Activated naive CD8-positive, alpha-beta T cell treated with anti-CD3 and anti-CD28 coated beads, Interleukin-2, amount 10 ng/mL, durations not matched to agents 7 days and 5 days (primary cell): ENCODE results near the gene ANGPTL2. TPM values are rescaled to one million over a fixed set of nuclear protein-coding genes. Genes with fewer than 3 reads are reported as not detected.
"Not testable (repeated sequence)": the region's sequence is repeated elsewhere in the genome, so short reads cannot be mapped to it uniquely, and the experiment has no call there.

ENCODE experiments used
- ATAC-seq: fragments of 150-1000 bp; cut with Tn5 transposase; one replicate; pipeline ENCODE4 v1.10.0; 2021; ENCODE audit warnings: low read depth, moderate library complexity
- POLR2A ChIA-PET: fragments of 350-600 bp; sonication (Branson Sonifier 250); formaldehyde crosslinking; loops from one replicate; lab custom pipeline; 2021; ENCODE audit warnings: antibody characterized with exemption; lab: Charles Lee
- DNase-seq: peaks from one replicate; pipeline ENCODE4 v3.0.0; 2021
- H3K27ac Mint-ChIP-seq: one replicate; pipeline ENCODE4 v1.8.0; 2022; ENCODE audit warnings: mild to moderate bottlenecking, mixed read lengths
- H3K27me3 Mint-ChIP-seq: one replicate; pipeline ENCODE4 v1.8.0; 2022; ENCODE audit warnings: mild to moderate bottlenecking, moderate library complexity, mixed read lengths
- H3K36me3 Mint-ChIP-seq: one replicate; pipeline ENCODE4 v1.8.0; 2021; ENCODE audit warnings: mild to moderate bottlenecking, mixed read lengths
- H3K4me1 Mint-ChIP-seq: one replicate; pipeline ENCODE4 v1.8.0; 2021; ENCODE audit warnings: mixed read lengths
- H3K4me3 Mint-ChIP-seq: one replicate; pipeline ENCODE4 v1.8.0; 2022; ENCODE audit warnings: mild to moderate bottlenecking, moderate library complexity, mixed read lengths
- H3K9me3 Mint-ChIP-seq: one replicate; pipeline ENCODE4 v1.8.0; 2021; ENCODE audit warnings: mixed read lengths
- total RNA-seq, 2 experiments: library from RNA; stranded (reverse); gene quantifications; one replicate each; pipeline ENCODE4 v1.2.3, GENCODE V29; 2021

ANGPTL2 gene
- total RNA-seq, 2 experiments from 2014 or later: not detected

GRCh38 chr9:127147251-127147650 is 24.8 kb upstream of the ANGPTL2 start:
- no peak overlapping the region for H3K27ac Mint-ChIP-seq
- no peak for ATAC-seq
- POLR2A ChIA-PET: no interaction called here

DNA sequence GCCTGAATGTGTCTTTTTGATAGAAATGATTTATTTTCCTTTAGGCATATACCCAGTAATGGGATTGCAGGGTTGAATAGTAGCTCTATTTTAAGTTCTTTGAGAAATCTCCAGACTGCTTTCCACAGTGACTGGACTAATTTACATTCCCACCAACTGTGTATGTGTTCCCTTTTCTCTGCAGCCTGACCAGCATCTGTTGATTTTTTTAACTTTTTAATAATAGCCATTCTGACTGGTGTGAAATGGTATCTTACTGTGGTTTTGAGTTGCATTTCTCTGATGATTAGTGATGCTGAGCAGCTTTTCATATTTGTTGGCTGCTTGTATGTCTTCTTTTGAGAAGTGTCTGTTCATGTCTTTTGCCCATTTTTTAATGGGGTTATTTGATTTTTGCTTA is 24.4 kb upstream of the ANGPTL2 start:
- ATAC-seq, DNase-seq, H3K27ac Mint-ChIP-seq, POLR2A ChIA-PET, H3K4me3 Mint-ChIP-seq, H3K4me1 Mint-ChIP-seq, H3K9me3 Mint-ChIP-seq, H3K36me3 Mint-ChIP-seq: not testable (repeated sequence)
- peaks cover 14% of the 10 kb centered on the region for H3K27me3 Mint-ChIP-seq

More at GRCh38 chr9:127147251-127147650, 24.8 kb upstream of the ANGPTL2 start:
- Mint-ChIP-seq H3K4me1 (no peaks in the 10 kb centered on the region), H3K27me3 (peaks cover 13% of the 10 kb centered on the region), H3K9me3 (no peaks in the 10 kb centered on the region), H3K36me3 (no peaks in the 10 kb centered on the region), H3K4me3 (no peak overlapping the region)
- DNase-seq: no peak

DNA sequence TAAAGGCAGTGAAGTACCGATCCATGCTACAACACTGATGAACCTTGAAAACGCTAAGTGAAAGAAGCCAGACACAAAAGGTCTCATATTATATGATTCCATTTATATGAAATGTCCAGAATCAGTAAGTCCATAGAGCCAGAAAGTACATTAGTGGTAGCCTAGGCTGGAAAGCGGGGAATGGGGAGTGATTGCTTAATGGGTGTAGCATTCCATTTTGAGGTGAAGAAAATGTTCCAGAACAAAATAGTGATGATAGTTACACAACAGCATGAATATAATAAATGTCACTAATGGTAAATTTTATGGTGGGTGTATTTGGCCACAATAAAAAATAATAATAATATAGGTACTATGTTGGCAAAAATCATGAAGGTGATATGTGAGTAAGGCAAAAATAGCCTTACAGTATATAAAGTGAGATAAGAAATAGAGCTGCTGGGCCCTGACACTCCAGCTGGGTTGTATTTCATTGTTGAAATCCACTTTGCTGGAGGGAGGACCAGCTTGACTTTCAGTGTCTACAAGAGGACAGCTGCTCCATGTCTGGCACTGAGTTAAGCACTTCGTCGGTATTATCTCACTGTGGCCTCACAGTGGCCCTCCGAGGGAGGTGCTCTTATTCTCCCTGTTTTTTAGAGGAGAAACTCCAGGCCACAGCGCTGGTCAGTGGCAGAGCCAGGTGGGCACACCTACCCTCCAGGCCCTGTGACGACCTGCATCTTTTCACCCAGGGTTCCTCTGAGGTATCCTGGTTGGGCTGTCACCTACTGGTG is 22.4 kb upstream of the ANGPTL2 start:
- Mint-ChIP-seq H3K4me3 (no peak overlapping the region), H3K9me3 (no peaks in the 10 kb centered on the region), H3K4me1 (no peaks in the 10 kb centered on the region), H3K27ac (no peak overlapping the region), H3K27me3 (peaks cover 13% of the 10 kb centered on the region), H3K36me3 (no peaks in the 10 kb centered on the region)
- DNase-seq: peak; percentile 20
- ATAC-seq: no peak
- POLR2A ChIA-PET: no interaction called here

GRCh38 chr9:127143920-127144465 is 21.6 kb upstream of the ANGPTL2 start:
- H3K36me3 Mint-ChIP-seq: no peaks in the 10 kb centered on the region
- H3K9me3 Mint-ChIP-seq: no peaks in the 10 kb centered on the region
- H3K27ac Mint-ChIP-seq: no peak overlapping the region
- no peaks in the 10 kb centered on the region for H3K4me1 Mint-ChIP-seq
- DNase-seq (no peak), ATAC-seq (no peak)
- H3K4me3 Mint-ChIP-seq: no peak overlapping the region
- POLR2A ChIA-PET: no interaction called here
- H3K27me3 Mint-ChIP-seq: peaks cover 13% of the 10 kb centered on the region

DNA sequence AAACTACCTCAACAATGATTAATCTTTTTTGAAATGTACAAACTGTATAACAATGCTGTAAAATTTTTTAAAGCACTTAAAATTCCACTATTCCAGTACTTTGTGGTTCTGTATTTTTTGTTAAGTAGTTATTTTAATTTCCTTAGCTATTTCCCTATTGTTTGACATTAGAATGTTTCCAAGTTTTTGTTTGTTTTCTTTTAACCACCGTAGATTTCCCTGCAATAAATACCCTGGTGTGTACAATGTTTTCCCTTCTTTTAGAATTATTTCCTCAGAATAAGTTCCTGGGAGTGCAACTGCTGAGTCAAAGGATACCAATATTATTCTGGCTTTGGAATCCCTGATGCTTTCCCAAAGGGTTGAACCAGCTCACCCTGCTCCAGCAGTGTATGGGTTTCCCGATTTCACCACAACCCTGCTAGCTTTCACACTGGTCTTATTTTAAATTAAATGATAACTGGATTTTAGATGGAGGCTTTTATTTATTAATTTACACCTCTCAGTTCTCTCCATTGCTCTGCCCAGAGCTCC is 20.6 kb upstream of the ANGPTL2 start:
- DNase-seq: no peak
- Mint-ChIP-seq H3K4me1 (no peaks in the 10 kb centered on the region), H3K27me3 (peaks cover 14% of the 10 kb centered on the region), H3K36me3 (no peaks in the 10 kb centered on the region), H3K27ac (no peak overlapping the region), H3K4me3 (no peak overlapping the region), H3K9me3 (no peaks in the 10 kb centered on the region)
- no peak for ATAC-seq
- POLR2A ChIA-PET: no interaction called here

DNA sequence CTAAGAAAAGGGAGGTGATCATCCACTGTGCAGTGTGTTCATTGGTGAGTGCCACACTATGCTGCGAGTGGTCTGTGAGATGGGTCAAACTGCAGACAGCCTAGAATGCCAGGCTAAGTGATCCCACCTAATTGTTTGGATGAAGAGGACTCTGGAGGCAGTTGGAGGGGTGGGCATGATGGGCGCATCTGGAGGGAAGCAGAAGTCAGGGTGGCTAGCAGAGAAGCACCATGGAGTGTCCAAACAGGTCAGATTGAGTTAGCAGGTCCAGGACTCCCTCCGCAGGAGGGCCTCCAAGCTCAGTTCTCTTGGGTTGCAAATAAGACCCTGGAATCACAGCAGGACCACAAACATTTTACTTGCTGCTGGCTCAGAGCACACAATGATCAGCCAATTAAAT is 19.9 kb upstream of the ANGPTL2 start:
- DNase-seq (no peak), ATAC-seq (no peak)
- no peaks in the 10 kb centered on the region for H3K9me3 Mint-ChIP-seq
- POLR2A ChIA-PET: no interaction called here
- no peak overlapping the region for H3K4me3 Mint-ChIP-seq
- no peaks in the 10 kb centered on the region for H3K36me3 Mint-ChIP-seq
- H3K27ac Mint-ChIP-seq: no peak overlapping the region
- H3K4me1 Mint-ChIP-seq: no peaks in the 10 kb centered on the region
- H3K27me3 Mint-ChIP-seq: peaks cover 12% of the 10 kb centered on the region

DNA sequence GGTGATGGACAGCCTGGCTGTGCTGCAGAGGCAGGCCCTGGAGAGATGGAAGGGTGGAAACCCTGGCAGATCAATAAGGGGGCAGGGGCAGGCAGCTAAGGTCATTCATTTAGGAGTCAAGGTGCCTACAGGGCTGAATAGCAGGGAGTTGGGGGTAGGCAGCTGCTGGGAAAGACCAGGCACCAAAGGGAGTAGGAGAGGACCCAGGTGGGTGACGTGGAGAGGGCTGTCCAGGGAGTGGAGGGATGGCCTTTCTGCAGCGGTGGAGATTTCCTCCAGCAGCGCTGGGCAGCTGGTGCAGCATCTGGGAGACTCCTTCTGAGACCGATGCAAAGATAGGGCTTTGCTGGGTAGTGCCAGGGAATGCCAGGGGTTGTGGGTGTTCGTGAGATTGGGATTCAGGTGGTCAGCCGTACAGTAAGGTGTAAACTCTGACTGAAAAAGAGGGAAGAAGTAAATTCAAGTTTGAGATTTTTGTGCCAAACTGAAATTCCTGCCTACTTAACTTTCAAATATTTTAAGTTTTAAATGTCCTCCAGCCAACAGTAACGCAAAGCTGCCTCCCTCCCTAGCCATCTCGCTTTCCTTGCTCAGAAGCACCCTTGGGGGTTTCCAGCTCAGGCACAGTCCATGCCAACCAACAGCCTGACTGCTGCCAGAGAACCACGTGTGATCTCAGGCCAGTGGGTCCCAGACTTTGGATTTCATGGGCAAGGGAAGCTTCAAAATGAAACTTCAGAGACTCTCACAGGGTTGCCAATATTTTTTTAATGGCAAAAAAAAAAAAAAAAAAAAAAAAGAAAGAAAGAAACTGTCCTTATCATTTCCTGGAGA is 18.6 kb upstream of the ANGPTL2 start:
- Mint-ChIP-seq H3K27me3 (peaks cover 9% of the 10 kb centered on the region), H3K9me3 (no peaks in the 10 kb centered on the region), H3K4me3 (no peak overlapping the region), H3K27ac (no peak overlapping the region), H3K36me3 (no peaks in the 10 kb centered on the region), H3K4me1 (no peaks in the 10 kb centered on the region)
- DNase-seq (no peak), ATAC-seq (no peak)
- POLR2A ChIA-PET: no interaction called here

GRCh38 chr9:127140181-127140580 is 17.7 kb upstream of the ANGPTL2 start:
- no peaks in the 10 kb centered on the region for H3K36me3 Mint-ChIP-seq
- H3K4me3 Mint-ChIP-seq: no peak overlapping the region
- POLR2A ChIA-PET: interaction anchor here (0.5 kb wide), 1 partner anchor 316 kb away, joined by 4 read pairs; no protein-coding TSS in a partner anchor
- no peak overlapping the region for H3K27ac Mint-ChIP-seq
- H3K4me1 Mint-ChIP-seq: no peaks in the 10 kb centered on the region
- H3K9me3 Mint-ChIP-seq: no peaks in the 10 kb centered on the region
- DNase-seq (no peak), ATAC-seq (no peak)
- H3K27me3 Mint-ChIP-seq: peaks cover 9% of the 10 kb centered on the region

DNA sequence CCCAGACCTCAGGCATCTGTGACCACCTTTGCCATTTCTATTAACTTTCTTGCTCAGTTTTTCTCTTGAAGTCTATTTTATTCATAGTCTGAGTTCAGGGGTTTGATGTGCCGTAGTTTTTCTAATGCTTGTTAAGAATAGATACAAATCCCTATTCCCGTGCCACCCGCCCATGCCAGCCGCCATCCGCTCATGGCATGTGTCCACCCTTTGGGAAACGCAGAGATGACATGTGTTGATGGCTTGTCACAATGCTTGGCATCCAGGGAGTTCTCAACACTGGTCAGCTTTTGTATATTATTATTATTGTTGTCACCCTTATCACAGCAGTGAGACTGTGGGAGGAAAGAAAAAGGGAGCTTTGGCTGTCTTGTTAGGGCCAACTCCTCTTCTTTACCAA is 17.3 kb upstream of the ANGPTL2 start:
- Mint-ChIP-seq H3K9me3 (no peaks in the 10 kb centered on the region), H3K27ac (no peak overlapping the region), H3K4me3 (no peak overlapping the region), H3K27me3 (peaks cover 9% of the 10 kb centered on the region), H3K4me1 (no peaks in the 10 kb centered on the region), H3K36me3 (no peaks in the 10 kb centered on the region)
- POLR2A ChIA-PET: interaction anchor here (0.5 kb wide), 1 partner anchor 316 kb away, joined by 4 read pairs; no protein-coding TSS in a partner anchor
- no peak for ATAC-seq
- no peak for DNase-seq

- H3K27me3 Mint-ChIP-seq: peaks cover 9% of the 10 kb centered on the region
- POLR2A ChIA-PET: no interaction called here
These were observed 16.8 kb upstream of the ANGPTL2 start for GRCh38 chr9:127139071-127139731.

GRCh38 chr9:127138444-127138843 is 16.0 kb upstream of the ANGPTL2 start:
- POLR2A ChIA-PET: no interaction called here
- Mint-ChIP-seq H3K4me1 (no peaks in the 10 kb centered on the region), H3K36me3 (no peaks in the 10 kb centered on the region), H3K27me3 (peaks cover 9% of the 10 kb centered on the region), H3K9me3 (no peaks in the 10 kb centered on the region), H3K4me3 (no peak overlapping the region), H3K27ac (no peak overlapping the region)
- ATAC-seq (no peak), DNase-seq (no peak)

More at GRCh38 chr9:127139071-127139731, 16.8 kb upstream of the ANGPTL2 start:
- no peaks in the 10 kb centered on the region for H3K9me3 Mint-ChIP-seq
- ATAC-seq (no peak), DNase-seq (no peak)
- no peaks in the 10 kb centered on the region for H3K36me3 Mint-ChIP-seq
- H3K4me1 Mint-ChIP-seq: no peaks in the 10 kb centered on the region
- H3K4me3 Mint-ChIP-seq: no peak overlapping the region
- H3K27ac Mint-ChIP-seq: no peak overlapping the region

- Mint-ChIP-seq H3K4me3 (no peak overlapping the region), H3K4me1 (no peaks in the 10 kb centered on the region), H3K36me3 (no peaks in the 10 kb centered on the region), H3K27ac (no peak overlapping the region), H3K9me3 (no peaks in the 10 kb centered on the region), H3K27me3 (peaks cover 9% of the 10 kb centered on the region)
- ATAC-seq: no peak
- POLR2A ChIA-PET: no interaction called here
- DNase-seq: no peak
These were observed 15.4 kb upstream of the ANGPTL2 start for GRCh38 chr9:127137640-127138360.
